PC-3 (cell line): ENCODE measurements around the gene STARD3.
"Not testable (repeated sequence)": the region's sequence is repeated elsewhere in the genome, so short reads cannot be mapped to it uniquely, and the experiment has no call there.

Source experiments
- EZH2 ChIP-seq: fragments of 300-600 bp; sonication (generic); IDR thresholded peaks from one replicate; pipeline ENCODE4 v1.6.1; 2017; ENCODE audit warnings: antibody characterized with exemption, mild to moderate bottlenecking, low read length; ENCODE audit not compliant: unreplicated experiment
- TF ChIP-seq, protein P1 (sequence below): fragments of 300-600 bp; sonication (generic); conservative IDR thresholded peaks from 2 replicates; pipeline ENCODE4 v1.5.1; 2017; ENCODE audit warnings: antibody characterized with exemption, low read depth, mild to moderate bottlenecking, low read length

DNA sequence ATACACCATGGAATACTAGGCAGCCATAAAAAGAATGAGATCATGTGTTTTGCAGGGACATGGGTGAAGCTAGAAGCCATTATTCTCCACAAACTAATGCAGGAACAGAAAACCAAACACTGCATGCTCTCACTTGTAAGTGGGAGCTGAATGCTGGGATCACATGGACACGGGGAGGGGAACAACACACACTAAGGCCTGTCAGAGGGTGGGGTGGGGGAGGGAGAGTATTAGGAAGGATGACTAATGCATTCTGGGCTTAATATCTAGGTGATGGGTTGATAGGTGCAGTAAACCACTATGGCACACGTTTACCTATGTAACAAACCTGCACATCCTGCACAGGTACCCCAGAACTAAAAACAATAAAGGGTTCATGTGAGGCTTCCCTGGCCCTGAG is 46.8 kb upstream of the STARD3 start:
- TF ChIP-seq, protein P1, sequence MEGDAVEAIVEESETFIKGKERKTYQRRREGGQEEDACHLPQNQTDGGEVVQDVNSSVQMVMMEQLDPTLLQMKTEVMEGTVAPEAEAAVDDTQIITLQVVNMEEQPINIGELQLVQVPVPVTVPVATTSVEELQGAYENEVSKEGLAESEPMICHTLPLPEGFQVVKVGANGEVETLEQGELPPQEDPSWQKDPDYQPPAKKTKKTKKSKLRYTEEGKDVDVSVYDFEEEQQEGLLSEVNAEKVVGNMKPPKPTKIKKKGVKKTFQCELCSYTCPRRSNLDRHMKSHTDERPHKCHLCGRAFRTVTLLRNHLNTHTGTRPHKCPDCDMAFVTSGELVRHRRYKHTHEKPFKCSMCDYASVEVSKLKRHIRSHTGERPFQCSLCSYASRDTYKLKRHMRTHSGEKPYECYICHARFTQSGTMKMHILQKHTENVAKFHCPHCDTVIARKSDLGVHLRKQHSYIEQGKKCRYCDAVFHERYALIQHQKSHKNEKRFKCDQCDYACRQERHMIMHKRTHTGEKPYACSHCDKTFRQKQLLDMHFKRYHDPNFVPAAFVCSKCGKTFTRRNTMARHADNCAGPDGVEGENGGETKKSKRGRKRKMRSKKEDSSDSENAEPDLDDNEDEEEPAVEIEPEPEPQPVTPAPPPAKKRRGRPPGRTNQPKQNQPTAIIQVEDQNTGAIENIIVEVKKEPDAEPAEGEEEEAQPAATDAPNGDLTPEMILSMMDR: not testable (repeated sequence)
- TF ChIP-seq EZH2: not testable (repeated sequence)
